A673 (cell line): ENCODE measurements around the gene ERCC6L.

Experiments used
- EZH2 ChIP-seq: fragments of 200-600 bp; sonication (generic); IDR thresholded peaks from 2 replicates; pipeline ENCODE4 v1.6.1; 2017; ENCODE audit warnings: borderline replicate concordance, low read depth, mild to moderate bottlenecking, mixed read lengths, antibody characterized with exemption, low read length; ENCODE audit not compliant: poor library complexity, severe bottlenecking
- TF ChIP-seq, protein P1 (sequence below): fragments of 300-800, 200-600 bp; sonication (generic); conservative IDR thresholded peaks from 2 replicates; pipeline ENCODE4 v1.5.1; 2017; ENCODE audit warnings: low read depth, mild to moderate bottlenecking, antibody characterized with exemption, low read length, moderate library complexity, mixed read lengths

DNA sequence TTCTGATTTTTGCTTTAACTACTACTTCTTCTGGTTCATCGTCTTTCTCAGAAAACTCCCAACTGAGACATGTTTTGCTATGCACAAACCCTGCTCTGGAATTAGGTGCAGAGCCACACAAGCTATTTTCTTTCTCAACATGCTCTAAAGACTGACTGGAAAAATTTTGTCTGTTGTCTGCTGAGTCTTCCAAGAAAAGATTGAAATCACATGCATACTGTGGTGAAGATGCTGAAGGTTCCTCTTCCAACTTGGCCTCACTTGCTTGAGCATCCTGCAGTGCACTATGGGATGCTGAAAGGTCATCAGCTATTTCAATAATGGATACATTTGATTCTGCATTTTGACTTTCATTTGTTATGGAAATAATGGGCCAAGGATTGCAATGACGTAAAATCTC is 33.1 kb downstream of the ERCC6L start:
- TF ChIP-seq, protein P1, sequence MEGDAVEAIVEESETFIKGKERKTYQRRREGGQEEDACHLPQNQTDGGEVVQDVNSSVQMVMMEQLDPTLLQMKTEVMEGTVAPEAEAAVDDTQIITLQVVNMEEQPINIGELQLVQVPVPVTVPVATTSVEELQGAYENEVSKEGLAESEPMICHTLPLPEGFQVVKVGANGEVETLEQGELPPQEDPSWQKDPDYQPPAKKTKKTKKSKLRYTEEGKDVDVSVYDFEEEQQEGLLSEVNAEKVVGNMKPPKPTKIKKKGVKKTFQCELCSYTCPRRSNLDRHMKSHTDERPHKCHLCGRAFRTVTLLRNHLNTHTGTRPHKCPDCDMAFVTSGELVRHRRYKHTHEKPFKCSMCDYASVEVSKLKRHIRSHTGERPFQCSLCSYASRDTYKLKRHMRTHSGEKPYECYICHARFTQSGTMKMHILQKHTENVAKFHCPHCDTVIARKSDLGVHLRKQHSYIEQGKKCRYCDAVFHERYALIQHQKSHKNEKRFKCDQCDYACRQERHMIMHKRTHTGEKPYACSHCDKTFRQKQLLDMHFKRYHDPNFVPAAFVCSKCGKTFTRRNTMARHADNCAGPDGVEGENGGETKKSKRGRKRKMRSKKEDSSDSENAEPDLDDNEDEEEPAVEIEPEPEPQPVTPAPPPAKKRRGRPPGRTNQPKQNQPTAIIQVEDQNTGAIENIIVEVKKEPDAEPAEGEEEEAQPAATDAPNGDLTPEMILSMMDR: no peak
- TF ChIP-seq EZH2: no peak
